Heart right ventricle (tissue), 16 donors: Measurements from ENCODE around the gene COBLL1. TPM values are rescaled to one million over a fixed set of nuclear protein-coding genes. Genes with fewer than 3 reads are reported as not detected.

Experiments
- ATAC-seq, 8 donors: fragments of 200-7000 bp; cut with Tn5 transposase; one replicate each; pipeline ENCODE4 v1.9.1; 2020; ENCODE audit warnings: mild to moderate bottlenecking in 8 of 8, moderate library complexity in 8 of 8, moderate number of reproducible peaks in 1 of 8
- DNase-seq, 2 donors: peaks; one replicate each; pipeline ENCODE4 v3.0.0-alpha.2; 2020
- H3K27ac ChIP-seq, 10 donors: fragments of 200-600 bp; sonication (generic) in 2 of 10; one replicate each; pipeline versions ENCODE4 v1.5.0 to v1.8.0; 2020 to 2022; ENCODE audit warnings: mild to moderate bottlenecking in 3 of 10
- H3K27me3 ChIP-seq, 7 donors: fragments of 200-600 bp; one replicate each; pipeline ENCODE4 v1.8.0; 2021 to 2022; ENCODE audit warnings: mild to moderate bottlenecking in 2 of 7
- H3K36me3 ChIP-seq, 9 donors: fragments of 200-600 bp; sonication (generic) in 1 of 9; one replicate each; pipeline versions ENCODE4 v1.5.0 to v1.8.0; 2020 to 2022; ENCODE audit warnings: mild to moderate bottlenecking in 2 of 9
- H3K4me1 ChIP-seq, 9 donors: fragments of 200-600 bp; sonication (generic) in 1 of 9; one replicate each; pipeline versions ENCODE4 v1.5.0 to v1.8.0; 2020 to 2022; ENCODE audit warnings: mild to moderate bottlenecking in 4 of 9
- H3K4me3 ChIP-seq, 10 donors: fragments of 200-600 bp; sonication (generic) in 2 of 10; one replicate each; pipeline versions ENCODE4 v1.5.0 to v1.8.0; 2020 to 2022; ENCODE audit warnings: mild to moderate bottlenecking in 7 of 10, moderate library complexity in 2 of 10
- H3K9me3 ChIP-seq, 11 donors: fragments of 200-600 bp in 10 of 11; sonication (generic) in 2 of 11; one replicate each; pipeline versions ENCODE4 v1.5.0 to v1.8.0; 2013 to 2022; ENCODE audit warnings: mild to moderate bottlenecking in 2 of 11, control low read depth in 1 of 11, moderate library complexity in 1 of 11
- CTCF ChIP-seq, 9 donors: fragments of 200-600 bp; sonication (generic) in 2 of 9; IDR thresholded peaks; one replicate each; pipeline versions ENCODE4 v1.5.0 to v1.8.0; 2021 to 2022; ENCODE audit warnings: antibody characterized with exemption in 9 of 9, mild to moderate bottlenecking in 5 of 9, moderate library complexity in 1 of 9
- WGBS, 2 donors: extraction: QIAGEN DNeasy Blood & Tissue Kit; methylation state at CpG; one replicate each; pipeline ENCODE4 v1.1.7; 2013; ENCODE audit warnings: inconsistent platforms in 1 of 2; 5-methylcytosine and 5-hydroxymethylcytosine counted together
- intact Hi-C, 10 donors: fragments of 100-400 bp; cut with DNase I; formaldehyde crosslinking; loops; one replicate each; pipeline versions ENCODE4 v1.11.1 to v1.14.2; 2022
- polyA plus RNA-seq, 2 donors: library from polyadenylated mRNA; stranded (reverse); fragments of 200-250 nt; gene quantifications; one replicate each; pipeline ENCODE4 v1.2.3, GENCODE V29; 2013
- total RNA-seq, 10 donors: library from RNA; stranded (reverse); fragmentation: NEBNext Ultra II Directional in 3 of 10; extraction: Animal tissue kit (Norgen Biotek cat#: 25700) in 3 of 10; gene quantifications; one replicate each; pipeline versions ENCODE4 v1.2.1 to v1.2.4, GENCODE V29; 2021 to 2023
- donor health status: Arrhythmogenic right ventricular cardiomyopathy.
- donor health status: ischemic (EF 13 %, LVEDD 7.1; RV severe dilation, severe dysfunction).
- donor health status: healthy with polysubstance abuse.
- donor health status: DM: no; HTN: yes; CAD: no.
- donor health status: DM: no; HTN: no; CAD: no.
- donor health status: ischemic (EF 25% LVEDD 6.9; RV normal size, moderate dysfunction).
- donor health status: ischemic (EF 25% LVEDD 5.7; RV mildly dilated, moderate dysfunction).
- donor health status: healthy.
- donor health status: DM: yes; HTN: yes; CAD: no.
- donor health status: Ischemic cardiomyopathy.
- donor health status: ischemic (EF 35%, LVEDD 5.7; RV mildly dilated, moderate dysfunction).
- donor health status: nonischemic (EF 11% LVEDD 7.7; RV severe dilation, severe dysfunction).
- donor health status: DM: yes; HTN: yes; CAD: no.
- donor health status: PGD.
- donor health status: ischemic (EF 29% LVEDD 5.4; RV normal size, mild dysfunction).
- donor health status: nonischemic (EF 23%, LVEDD 6.1; RV moderate dilation, normal function).

The COBLL1 gene
- total and polyA plus RNA-seq, 12 donors, result 5.0 to 20.5 (median 15.0) TPM

- Histone ChIP-seq H3K36me3 (no peaks in the 10 kb centered on the region), H3K27ac (peak overlapping the region in 9 of 10 donors; percentile 6 to 85 (median 63)), H3K9me3 (no peaks in the 10 kb centered on the region), H3K27me3 (no peaks in the 10 kb centered on the region), H3K4me1 (peaks cover 18 to 99% (median 67%) of the 10 kb centered on the region in 9 donors), H3K4me3 (no peak overlapping the region)
- peak in 6 of 8 donors; percentile 48 to 90 (median 70) for ATAC-seq
- no peak for DNase-seq
- 62 to 69% methylated on average over 2 of the region's 2 CpGs for WGBS, 2 donors
- intact Hi-C loops, result loop anchor here in 3 of 10 donors (5.0 kb wide), 2 partner anchors 55 to 60 kb away; partner anchors contain the start of gene COBLL1 (in 1 of the 3)
- TF ChIP-seq CTCF (IDR thresholded peaks at IDR 0.05), result no peak
Observed at GRCh38 chr2:164782323-164782722, 59.3 kb downstream of the COBLL1 start.

- Histone ChIP-seq H3K36me3 (no peaks in the 10 kb centered on the region), H3K27ac (peak overlapping the region in 8 of 10 donors; percentile 20 to 85 (median 68)), H3K4me3 (no peak overlapping the region), H3K9me3 (no peaks in the 10 kb centered on the region), H3K27me3 (no peaks in the 10 kb centered on the region), H3K4me1 (peaks cover 19 to 93% (median 66%) of the 10 kb centered on the region in 9 donors)
- ATAC-seq, result no peak
- WGBS, 2 donors, result 52 to 72% methylated on average over 1 of the region's 1 CpG
- no peak for DNase-seq
- intact Hi-C loops, result loop anchor here in 3 of 10 donors (5.0 kb wide), 2 partner anchors 56 to 61 kb away; partner anchors contain the start of gene COBLL1 (in 1 of the 3)
- TF ChIP-seq CTCF (IDR thresholded peaks at IDR 0.05), result no peak
Observed at GRCh38 chr2:164781394-164781793, 60.2 kb downstream of the COBLL1 start.

GRCh38 chr2:164780611-164781178 lies 60.9 kb downstream of the COBLL1 start:
- peak overlapping the region in 8 of 10 donors; percentile 5 to 85 (median 68) for H3K27ac ChIP-seq
- no peaks in the 10 kb centered on the region for H3K27me3 ChIP-seq
- no peaks in the 10 kb centered on the region for H3K9me3 ChIP-seq
- peaks cover 13 to 86% (median 59%) of the 10 kb centered on the region in 9 donors for H3K4me1 ChIP-seq
- intact Hi-C loops, result loop anchor here in 3 of 10 donors (5.0 kb wide), 2 partner anchors 57 to 62 kb away; partner anchors contain the start of gene COBLL1 (in 1 of the 3)
- ATAC-seq (no peak), DNase-seq (no peak)
- H3K36me3 ChIP-seq, result no peaks in the 10 kb centered on the region
- H3K4me3 ChIP-seq, result no peak overlapping the region
- no peak for TF ChIP-seq CTCF (IDR thresholded peaks at IDR 0.05)
- WGBS, 2 donors, result 78 to 83% methylated on average over 9 of the region's 9 CpGs

- ATAC-seq, result peak in 6 of 8 donors; percentile 36 to 61 (median 50)
- Histone ChIP-seq H3K9me3 (no peaks in the 10 kb centered on the region), H3K27ac (peak overlapping the region; percentile 18 to 85 (median 63)), H3K4me1 (peaks cover 5 to 81% (median 48%) of the 10 kb centered on the region in 9 donors), H3K4me3 (no peak overlapping the region), H3K27me3 (no peaks in the 10 kb centered on the region), H3K36me3 (no peaks in the 10 kb centered on the region)
- intact Hi-C loops, result loop anchor here in 4 of 10 donors (5.0 to 10.0 kb wide), 3 partner anchors 55 to 63 kb away; partner anchors contain the start of gene COBLL1 (in 1 of the 4)
- WGBS, 2 donors, result 71% methylated on average over 7 of the region's 7 CpGs
- DNase-seq, result peak in 1 of 2 donors; percentile 19
- no peak for TF ChIP-seq CTCF (IDR thresholded peaks at IDR 0.05)
Observed at GRCh38 chr2:164779383-164780057, 62.1 kb downstream of the COBLL1 start.
